Activated CD4-positive, alpha-beta T cell treated with anti-CD3 and anti-CD28 coated beads for 36 hours (primary cell): Measurements from ENCODE around the gene ASIC2. TPM values are rescaled to one million over a fixed set of nuclear protein-coding genes. Genes with fewer than 3 reads are reported as not detected.

ENCODE experiments used
- ATAC-seq: fragments of 200-7000 bp; cut with Tn5 transposase; one replicate; pipeline ENCODE4 v1.10.0; 2021; ENCODE audit warnings: mild to moderate bottlenecking, moderate library complexity
- CTCF ChIA-PET: fragments of 350-600 bp; sonication (Branson Sonifier 250); formaldehyde crosslinking; loops from one replicate; lab custom pipeline; 2021; ENCODE audit warnings: antibody characterized with exemption; lab: Charles Lee
- POLR2A ChIA-PET: fragments of 350-600 bp; sonication (Branson Sonifier 250); formaldehyde crosslinking; loops from one replicate; lab custom pipeline; 2021; ENCODE audit warnings: antibody characterized with exemption, inconsistent platforms; lab: Charles Lee
- DNase-seq: peaks from one replicate; pipeline ENCODE4 v3.0.0-alpha.2; 2020
- H3K27ac Mint-ChIP-seq: one replicate; pipeline ENCODE4 v1.8.0; 2021; ENCODE audit warnings: mixed read lengths
- H3K27me3 Mint-ChIP-seq: one replicate; pipeline ENCODE4 v1.8.0; 2021; ENCODE audit warnings: mixed read lengths
- H3K36me3 Mint-ChIP-seq: one replicate; pipeline ENCODE4 v1.8.0; 2021; ENCODE audit warnings: low read depth, mixed read lengths
- H3K4me1 Mint-ChIP-seq: one replicate; pipeline ENCODE4 v1.8.0; 2021; ENCODE audit warnings: mixed read lengths
- H3K4me3 Mint-ChIP-seq: one replicate; pipeline ENCODE4 v1.8.0; 2021; ENCODE audit warnings: mild to moderate bottlenecking, moderate library complexity, mixed read lengths
- H3K9me3 Mint-ChIP-seq: one replicate; pipeline ENCODE4 v1.8.0; 2021; ENCODE audit warnings: low read depth, mixed read lengths
- intact Hi-C, 2 experiments: fragments of 100-400 bp; cut with DNase I in 1 of 2; cut with micrococcal nuclease in 1 of 2; formaldehyde crosslinking; loops; one replicate each; pipeline versions ENCODE4 v1.14.2 to v1.15.1; 2022 to 2024; cut with DNase I, micrococcal nuclease
- total RNA-seq, 2 experiments: library from RNA; stranded (reverse); gene quantifications; one replicate each; pipeline ENCODE4 v1.2.3, GENCODE V29; 2021

Gene ASIC2
- total RNA-seq: not detected

DNA sequence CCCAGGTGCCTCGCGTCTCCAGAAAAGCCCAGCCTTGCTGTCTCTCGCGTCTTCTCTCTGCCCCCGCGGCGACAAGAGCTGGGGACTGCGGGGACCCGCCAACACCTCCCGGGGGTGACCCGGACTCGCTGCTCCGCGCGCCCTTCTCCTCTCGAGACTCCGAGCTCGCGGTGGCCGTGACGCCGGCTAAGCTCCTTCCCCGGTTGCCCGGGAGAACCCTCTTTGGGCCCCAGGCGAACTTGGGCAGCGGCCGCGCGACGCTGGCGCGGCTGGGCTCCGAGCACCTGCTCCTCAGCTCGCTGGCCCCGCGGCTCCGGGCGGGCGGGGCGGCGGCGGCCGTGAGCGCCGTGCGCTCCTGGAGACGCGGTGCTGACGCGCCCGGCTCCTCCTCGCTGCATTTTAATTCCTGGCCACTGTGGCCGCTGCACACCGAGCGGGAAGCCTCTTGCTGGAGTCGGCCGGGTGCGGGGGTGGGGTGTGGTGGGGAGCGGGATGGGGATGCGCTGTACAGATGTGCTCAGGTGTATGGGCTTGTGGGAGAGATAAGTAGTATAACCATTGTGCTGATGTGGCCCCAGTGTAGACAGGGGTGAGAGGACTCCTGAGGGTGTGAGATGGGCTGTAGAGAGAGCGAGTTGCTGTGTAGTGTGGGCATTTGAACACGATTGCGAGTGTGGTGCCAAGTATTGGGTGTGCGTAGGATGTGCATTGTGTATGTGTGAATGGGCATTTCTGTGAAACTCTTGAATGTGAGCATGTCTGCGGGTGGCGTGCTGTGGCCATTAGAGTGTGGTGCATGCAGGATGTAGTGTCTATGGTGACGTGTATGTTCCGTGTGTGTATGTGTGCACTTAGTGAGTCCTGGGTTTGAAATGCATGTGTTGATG lies at the start of gene ASIC2:
TSS of gene ASIC2 (minus strand) at position 315 of the 887 bp plus-strand sequence.
- CTCF ChIA-PET: interaction anchor here (0.6 to 1.4 kb wide), 2 partner anchors 12 to 500 kb away, joined by 3 to 4 read pairs; no protein-coding TSS in a partner anchor
- Mint-ChIP-seq H3K4me3 (no peak within 1 kb of the TSS), H3K4me1 (peaks cover 7% of the 10 kb centered on the region), H3K27me3 (peaks cover 50% of the 10 kb centered on the region), H3K36me3 (no peaks in the 10 kb centered on the region), H3K9me3 (no peaks in the 10 kb centered on the region), H3K27ac (no peak within 1 kb of the TSS)
- intact Hi-C loops: no loop called here
- POLR2A ChIA-PET: no interaction called here
- DNase-seq (peak; percentile 20), ATAC-seq (no peak)

DNA sequence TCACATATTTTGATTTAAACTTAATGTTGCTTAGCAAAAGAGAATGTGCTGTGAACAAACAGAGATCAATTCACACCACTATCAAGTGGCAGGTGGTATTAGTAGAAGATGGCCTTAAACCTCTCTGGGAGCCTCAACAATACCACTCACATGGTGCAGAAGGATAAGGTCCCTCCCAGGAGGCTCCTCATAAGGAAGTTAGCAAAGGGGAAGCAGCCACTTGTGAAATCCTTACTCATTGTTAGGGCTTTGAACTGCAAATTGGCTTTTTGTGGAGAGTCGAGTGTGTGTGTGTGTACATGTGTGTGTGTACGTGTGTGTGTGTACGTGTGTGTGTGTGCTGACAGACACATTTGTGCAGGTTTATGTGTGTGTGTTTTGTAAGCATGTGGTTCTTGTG lies 48.9 kb upstream of the ASIC2 start:
- Mint-ChIP-seq H3K27me3 (peaks cover 19% of the 10 kb centered on the region), H3K36me3 (no peaks in the 10 kb centered on the region), H3K9me3 (no peaks in the 10 kb centered on the region), H3K4me3 (no peak overlapping the region), H3K27ac (no peak overlapping the region), H3K4me1 (no peaks in the 10 kb centered on the region)
- DNase-seq (no peak), ATAC-seq (no peak)
- POLR2A ChIA-PET: no interaction called here
- CTCF ChIA-PET: no interaction called here
- intact Hi-C loops: no loop called here

DNA sequence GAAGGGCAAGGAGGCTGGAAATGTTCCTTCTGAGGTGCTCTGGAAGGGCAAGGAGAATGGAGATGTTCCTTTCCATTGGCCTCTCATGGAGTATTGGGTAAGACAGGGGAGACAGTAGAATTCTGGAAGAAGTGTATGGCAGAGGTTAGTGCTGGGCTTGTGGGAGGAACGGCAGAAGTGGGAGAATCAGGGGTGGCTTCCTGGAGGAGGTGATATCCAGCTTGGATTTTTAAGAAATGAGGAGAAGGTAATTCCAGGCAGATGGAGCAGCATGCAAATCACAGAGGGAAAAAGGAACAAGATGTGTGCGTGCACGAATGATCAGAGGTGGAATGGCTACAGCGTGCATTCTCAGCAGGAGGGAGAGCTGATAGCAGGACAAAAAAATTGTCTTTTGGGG lies 45.1 kb upstream of the ASIC2 start:
- DNase-seq (no peak), ATAC-seq (no peak)
- Mint-ChIP-seq H3K9me3 (no peaks in the 10 kb centered on the region), H3K27me3 (peaks cover 14% of the 10 kb centered on the region), H3K27ac (no peak overlapping the region), H3K4me3 (no peak overlapping the region), H3K36me3 (no peaks in the 10 kb centered on the region), H3K4me1 (no peaks in the 10 kb centered on the region)
- CTCF ChIA-PET: no interaction called here
- POLR2A ChIA-PET: no interaction called here
- intact Hi-C loops: no loop called here

DNA sequence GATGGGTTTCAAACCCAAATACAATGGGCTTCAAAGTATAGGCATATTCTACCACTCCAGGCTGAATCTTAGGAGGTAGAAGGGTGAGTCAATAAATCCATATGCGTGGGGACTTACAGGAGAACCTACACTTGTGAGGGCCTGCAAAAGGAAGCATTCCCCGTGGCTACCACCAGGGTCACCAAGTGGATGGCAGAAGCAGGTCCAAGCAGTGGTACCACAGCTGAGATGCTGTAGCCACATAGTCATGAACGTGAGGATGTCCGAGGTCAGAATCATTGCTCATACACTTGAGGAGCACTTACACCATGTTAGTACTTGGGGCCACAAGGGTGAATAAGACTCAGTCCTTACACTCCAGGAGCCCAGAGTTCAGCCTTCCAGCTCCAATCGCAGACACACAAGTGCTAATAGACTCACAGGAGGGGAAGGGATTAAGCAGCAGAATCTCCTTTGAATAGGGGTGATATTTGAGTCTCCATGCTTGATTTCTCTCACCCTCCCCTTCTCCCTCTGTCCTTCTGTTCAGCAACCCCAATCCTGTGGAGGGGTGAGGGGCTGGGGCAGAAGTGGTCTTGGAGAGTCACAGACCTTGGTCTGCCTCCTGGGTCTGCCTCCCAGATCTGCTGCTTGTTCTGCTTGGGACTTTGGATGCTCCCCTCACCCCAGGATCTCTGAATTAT lies 42.5 kb upstream of the ASIC2 start:
- peaks cover 15% of the 10 kb centered on the region for H3K27me3 Mint-ChIP-seq
- POLR2A ChIA-PET: no interaction called here
- CTCF ChIA-PET: no interaction called here
- no peaks in the 10 kb centered on the region for H3K36me3 Mint-ChIP-seq
- intact Hi-C loops: no loop called here
- no peak overlapping the region for H3K4me3 Mint-ChIP-seq
- DNase-seq (peak; percentile 5), ATAC-seq (no peak)
- no peaks in the 10 kb centered on the region for H3K9me3 Mint-ChIP-seq
- no peak overlapping the region for H3K27ac Mint-ChIP-seq
- H3K4me1 Mint-ChIP-seq: no peaks in the 10 kb centered on the region

DNA sequence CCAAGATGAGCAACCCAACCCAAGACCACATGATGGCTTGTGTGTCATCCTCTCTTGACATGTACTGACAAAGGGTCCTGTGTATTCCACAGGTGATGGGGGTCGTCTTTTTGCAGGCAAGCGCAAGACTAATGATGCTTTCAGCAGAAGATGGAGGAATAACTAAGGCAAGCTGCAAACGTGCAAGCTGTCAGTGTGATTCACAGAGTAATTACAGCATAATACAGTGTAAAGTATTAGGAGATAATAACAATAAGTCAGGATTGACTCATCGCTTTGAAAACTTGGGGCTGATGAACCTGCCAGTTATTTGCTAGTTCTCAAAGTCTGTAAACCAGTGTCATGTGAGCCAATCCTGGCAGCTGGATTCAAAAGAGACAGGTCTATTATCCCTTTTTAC lies 41.6 kb upstream of the ASIC2 start:
- Mint-ChIP-seq H3K9me3 (no peaks in the 10 kb centered on the region), H3K4me3 (no peak overlapping the region), H3K27ac (no peak overlapping the region), H3K27me3 (peaks cover 15% of the 10 kb centered on the region), H3K36me3 (no peaks in the 10 kb centered on the region), H3K4me1 (no peaks in the 10 kb centered on the region)
- ChIA-PET POLR2A (no interaction called here), CTCF (no interaction called here)
- DNase-seq (no peak), ATAC-seq (no peak)
- intact Hi-C loops: no loop called here

DNA sequence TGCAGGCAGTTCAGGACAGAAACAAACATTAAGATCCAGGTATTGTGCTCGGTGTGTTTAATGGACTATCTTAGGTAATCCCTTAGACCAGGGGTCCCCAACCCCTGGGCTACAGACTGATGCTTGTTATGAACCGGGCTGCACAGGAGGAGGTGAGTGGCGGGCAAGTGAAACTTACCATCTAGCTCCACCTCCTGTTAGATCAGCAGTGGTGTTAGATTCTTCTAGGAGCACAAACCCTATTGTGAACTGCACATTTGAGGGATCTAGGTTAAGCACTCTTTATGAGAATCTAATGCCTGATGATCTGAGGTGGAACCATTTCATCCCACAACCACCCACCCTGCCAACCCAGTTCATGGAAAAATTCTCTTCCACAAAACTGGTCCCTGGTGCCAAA lies 37.8 kb upstream of the ASIC2 start:
- Mint-ChIP-seq H3K36me3 (no peaks in the 10 kb centered on the region), H3K4me3 (no peak overlapping the region), H3K9me3 (no peaks in the 10 kb centered on the region), H3K27ac (no peak overlapping the region), H3K4me1 (no peaks in the 10 kb centered on the region), H3K27me3 (peaks cover 4% of the 10 kb centered on the region)
- DNase-seq (no peak), ATAC-seq (no peak)
- intact Hi-C loops: no loop called here
- POLR2A ChIA-PET: no interaction called here
- CTCF ChIA-PET: interaction anchor here (0.9 to 1.1 kb wide), 2 partner anchors 17 to 24 kb away, joined by 3 to 4 read pairs; no protein-coding TSS in a partner anchor

DNA sequence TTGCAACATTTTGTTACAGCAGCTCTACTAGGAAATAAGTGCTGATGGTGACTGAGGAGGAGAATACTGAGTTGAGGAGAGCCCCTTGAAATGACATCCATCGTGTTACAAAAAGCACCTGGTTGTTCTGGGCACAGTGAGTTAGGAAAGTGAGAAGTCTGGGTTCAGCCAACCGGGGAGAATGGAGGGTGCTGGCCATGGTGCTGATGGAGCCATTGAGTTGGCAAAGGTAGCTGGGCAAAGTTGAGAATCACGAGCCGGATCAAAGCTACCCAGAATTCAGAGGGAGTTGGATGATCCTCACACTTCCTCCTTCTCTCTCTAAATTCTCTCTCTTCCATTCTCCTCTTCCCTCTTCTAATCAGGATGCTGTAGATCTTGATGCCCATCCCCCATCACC lies 35.0 kb upstream of the ASIC2 start:
- intact Hi-C loops: no loop called here
- Mint-ChIP-seq H3K36me3 (no peaks in the 10 kb centered on the region), H3K27ac (no peak overlapping the region), H3K4me1 (no peaks in the 10 kb centered on the region), H3K9me3 (no peaks in the 10 kb centered on the region), H3K27me3 (peaks cover 4% of the 10 kb centered on the region), H3K4me3 (no peak overlapping the region)
- ChIA-PET CTCF (no interaction called here), POLR2A (no interaction called here)
- peak; percentile 16 for DNase-seq
- ATAC-seq: no peak

DNA sequence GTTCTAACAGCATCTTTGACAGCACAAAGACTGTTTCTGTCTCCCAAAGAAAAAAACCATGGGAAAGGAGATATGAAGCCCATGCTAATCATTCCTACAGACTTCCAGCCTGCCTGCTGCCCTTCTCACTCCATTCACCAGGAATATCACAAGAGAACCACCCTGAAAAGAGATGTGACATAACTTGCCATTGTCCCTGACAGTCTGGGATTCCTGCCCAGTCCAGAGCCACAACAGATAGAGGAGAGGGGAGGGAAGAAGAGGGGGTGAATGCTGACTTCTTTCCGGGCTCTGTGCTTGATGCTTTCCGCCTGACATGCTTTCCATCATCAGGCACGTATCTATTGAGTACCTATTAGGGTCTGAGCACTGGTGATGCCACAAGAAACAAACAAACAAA lies 31.6 kb upstream of the ASIC2 start:
- no peak for ATAC-seq
- Mint-ChIP-seq H3K4me1 (no peaks in the 10 kb centered on the region), H3K4me3 (no peak overlapping the region), H3K9me3 (no peaks in the 10 kb centered on the region), H3K27ac (no peak overlapping the region), H3K36me3 (no peaks in the 10 kb centered on the region), H3K27me3 (peaks cover 2% of the 10 kb centered on the region)
- CTCF ChIA-PET: no interaction called here
- POLR2A ChIA-PET: no interaction called here
- intact Hi-C loops: no loop called here
- no peak for DNase-seq

DNA sequence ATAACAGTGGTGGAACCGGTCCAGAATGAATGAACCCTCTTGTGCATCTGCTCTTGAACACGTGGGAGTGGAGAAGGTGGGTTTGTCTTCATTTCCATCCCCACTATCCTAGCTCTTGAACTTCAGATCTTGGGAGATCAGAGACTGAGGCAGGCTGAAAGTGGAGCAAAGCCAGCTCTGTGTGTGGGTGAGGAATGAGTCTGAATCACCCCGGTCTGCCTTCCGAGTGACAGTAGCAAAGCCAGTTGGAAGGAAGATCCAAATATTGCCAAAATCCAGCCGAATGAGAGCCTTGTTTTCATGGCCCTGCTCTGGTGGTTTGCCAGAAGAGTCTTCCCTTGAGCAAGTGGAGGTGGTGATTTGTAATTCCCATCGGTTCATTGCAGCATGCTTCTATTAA lies 29.0 kb upstream of the ASIC2 start:
- intact Hi-C loops: no loop called here
- ChIA-PET CTCF (no interaction called here), POLR2A (no interaction called here)
- no peak overlapping the region for H3K4me3 Mint-ChIP-seq
- H3K4me1 Mint-ChIP-seq: no peaks in the 10 kb centered on the region
- no peak overlapping the region for H3K27ac Mint-ChIP-seq
- H3K9me3 Mint-ChIP-seq: no peaks in the 10 kb centered on the region
- H3K36me3 Mint-ChIP-seq: no peaks in the 10 kb centered on the region
- no peak for DNase-seq
- ATAC-seq: no peak
- peaks cover 6% of the 10 kb centered on the region for H3K27me3 Mint-ChIP-seq

DNA sequence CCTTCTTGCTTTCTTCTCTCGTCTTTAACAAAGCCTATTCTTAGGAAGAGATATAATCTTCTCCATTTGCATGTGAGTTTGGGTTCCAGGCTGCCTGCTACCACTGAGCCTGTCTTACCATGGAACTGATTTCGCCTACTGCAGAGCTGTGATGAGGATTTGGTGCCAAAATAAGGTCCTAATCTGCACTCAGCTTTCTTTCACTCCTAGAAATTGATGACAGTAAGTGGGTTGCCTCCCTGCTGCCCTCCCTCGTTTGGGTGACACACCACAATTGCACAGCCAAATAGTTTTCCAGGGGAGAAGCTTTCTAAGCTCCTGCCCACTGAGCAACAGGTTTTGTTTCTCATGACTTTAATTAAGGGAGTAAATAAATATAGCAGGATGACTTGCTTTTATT lies 25.1 kb upstream of the ASIC2 start:
- Mint-ChIP-seq H3K27ac (no peak overlapping the region), H3K4me3 (no peak overlapping the region), H3K27me3 (peaks cover 11% of the 10 kb centered on the region), H3K4me1 (peaks cover 6% of the 10 kb centered on the region), H3K9me3 (no peaks in the 10 kb centered on the region), H3K36me3 (no peaks in the 10 kb centered on the region)
- ATAC-seq: no peak
- ChIA-PET CTCF (interaction anchor here (0.7 kb wide), 1 partner anchor 27 kb away, joined by 3 read pairs; no protein-coding TSS in a partner anchor), POLR2A (no interaction called here)
- no peak for DNase-seq
- intact Hi-C loops: loop anchor here in 1 of 2 experiments (10.0 kb wide), 1 partner anchor 373 kb away; no protein-coding TSS in a partner anchor

DNA sequence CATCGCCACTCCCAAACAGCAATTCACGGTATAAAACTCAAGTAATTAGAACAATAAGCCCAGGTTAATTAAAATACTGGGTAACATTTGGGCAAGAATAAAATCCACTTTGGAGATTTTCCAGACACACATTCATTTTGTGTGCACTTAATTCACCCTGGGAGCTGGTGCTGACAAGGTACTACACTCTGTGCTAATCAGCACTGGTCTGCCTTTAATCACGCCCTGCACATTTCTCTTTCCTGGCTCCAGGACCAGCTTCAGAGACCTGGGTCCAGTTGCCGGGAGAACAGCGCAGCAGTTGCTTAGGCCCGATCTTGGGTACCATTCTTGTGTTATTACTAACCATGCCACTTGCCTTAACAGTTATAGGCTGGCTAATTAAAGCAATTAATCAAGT lies 23.7 kb upstream of the ASIC2 start:
- ATAC-seq: no peak
- POLR2A ChIA-PET: no interaction called here
- CTCF ChIA-PET: no interaction called here
- H3K27ac Mint-ChIP-seq: no peak overlapping the region
- H3K36me3 Mint-ChIP-seq: no peaks in the 10 kb centered on the region
- no peaks in the 10 kb centered on the region for H3K9me3 Mint-ChIP-seq
- H3K4me1 Mint-ChIP-seq: peaks cover 6% of the 10 kb centered on the region
- no peak overlapping the region for H3K4me3 Mint-ChIP-seq
- no peak for DNase-seq
- H3K27me3 Mint-ChIP-seq: peaks cover 13% of the 10 kb centered on the region
- intact Hi-C loops: loop anchor here in 1 of 2 experiments (10.0 kb wide), 1 partner anchor 372 kb away; no protein-coding TSS in a partner anchor

DNA sequence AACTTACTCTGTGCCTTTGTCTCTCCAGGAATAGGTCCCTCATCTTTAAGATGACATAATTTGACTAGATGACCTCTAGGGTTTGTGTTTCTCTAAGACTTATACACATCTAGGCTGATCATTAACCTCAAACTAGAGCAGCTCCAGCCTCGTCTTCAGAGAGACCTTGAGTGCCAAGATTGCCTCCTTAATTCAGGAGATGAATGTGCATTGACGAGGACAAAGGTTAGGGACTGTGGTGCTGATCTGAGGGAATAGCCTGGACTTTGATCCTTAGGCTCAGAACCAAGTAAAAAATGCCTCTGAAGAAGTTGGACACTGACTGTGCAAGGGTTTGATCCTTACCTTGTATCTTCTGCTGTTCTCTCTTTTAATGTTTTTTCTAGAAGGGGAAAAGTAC lies 17.2 kb upstream of the ASIC2 start:
- ChIA-PET POLR2A (no interaction called here), CTCF (no interaction called here)
- intact Hi-C loops: loop anchor here in 1 of 2 experiments (10.0 kb wide), 1 partner anchor 365 kb away; no protein-coding TSS in a partner anchor
- Mint-ChIP-seq H3K27me3 (peaks cover 19% of the 10 kb centered on the region), H3K4me3 (no peak overlapping the region), H3K9me3 (no peaks in the 10 kb centered on the region), H3K36me3 (no peaks in the 10 kb centered on the region), H3K27ac (no peak overlapping the region), H3K4me1 (peaks cover 6% of the 10 kb centered on the region)
- no peak for ATAC-seq
- DNase-seq: no peak
